B cell (primary cell): ENCODE data around the gene GPD1.

ENCODE experiments used
- EZH2 ChIP-seq: IDR thresholded peaks from 2 replicates; pipeline ENCODE4 v1.6.1; 2012; ENCODE audit warnings: borderline replicate concordance, low read depth, mild to moderate bottlenecking, moderate library complexity, low read length; ENCODE audit not compliant: insufficient read depth, poor library complexity, severe bottlenecking
- TF ChIP-seq, protein P1 (sequence below): fragments of 200-600 bp; IDR thresholded peaks from one replicate; pipeline ENCODE4 v1.8.0; 2022; ENCODE audit warnings: antibody characterized with exemption, mild to moderate bottlenecking

DNA sequence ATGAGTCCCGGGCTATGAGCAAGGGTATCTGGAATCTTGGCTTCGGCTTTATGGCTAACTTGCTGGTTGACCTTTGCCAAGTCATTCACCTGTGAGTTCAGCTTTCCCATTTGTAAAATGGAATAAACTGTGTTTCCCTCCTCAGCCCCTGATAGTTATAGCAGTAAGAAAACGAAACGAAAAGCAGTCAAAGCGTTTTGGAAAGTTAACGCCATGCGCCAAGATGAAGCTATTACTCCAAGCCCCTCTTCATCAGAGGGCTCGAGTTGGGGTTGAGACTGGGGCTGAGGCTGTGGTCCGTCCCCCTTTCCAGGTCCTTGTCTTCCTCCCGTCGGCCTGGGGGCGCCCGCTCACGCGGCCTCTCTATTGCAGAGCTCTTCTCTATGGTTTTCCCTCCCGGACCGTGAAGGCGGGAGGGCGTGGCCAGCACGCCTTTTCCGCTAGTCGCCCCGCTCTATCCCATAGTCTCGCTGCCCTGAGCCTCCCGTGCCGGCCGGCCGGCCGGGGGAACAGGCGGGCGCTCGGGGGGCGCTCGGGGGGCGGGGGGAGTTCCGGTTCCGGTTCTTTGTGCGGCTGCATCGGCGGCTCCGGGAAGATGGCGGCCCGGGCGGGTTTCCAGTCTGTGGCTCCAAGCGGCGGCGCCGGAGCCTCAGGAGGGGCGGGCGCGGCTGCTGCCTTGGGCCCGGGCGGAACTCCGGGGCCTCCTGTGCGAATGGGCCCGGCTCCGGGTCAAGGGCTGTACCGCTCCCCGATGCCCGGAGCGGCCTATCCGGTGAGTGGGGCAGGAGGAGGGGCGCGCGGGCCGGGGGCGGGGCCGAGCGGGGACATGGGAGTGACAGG lies 18.8 kb upstream of the GPD1 start, which contains the start of gene SMARCD1:
- TF ChIP-seq, protein P1, sequence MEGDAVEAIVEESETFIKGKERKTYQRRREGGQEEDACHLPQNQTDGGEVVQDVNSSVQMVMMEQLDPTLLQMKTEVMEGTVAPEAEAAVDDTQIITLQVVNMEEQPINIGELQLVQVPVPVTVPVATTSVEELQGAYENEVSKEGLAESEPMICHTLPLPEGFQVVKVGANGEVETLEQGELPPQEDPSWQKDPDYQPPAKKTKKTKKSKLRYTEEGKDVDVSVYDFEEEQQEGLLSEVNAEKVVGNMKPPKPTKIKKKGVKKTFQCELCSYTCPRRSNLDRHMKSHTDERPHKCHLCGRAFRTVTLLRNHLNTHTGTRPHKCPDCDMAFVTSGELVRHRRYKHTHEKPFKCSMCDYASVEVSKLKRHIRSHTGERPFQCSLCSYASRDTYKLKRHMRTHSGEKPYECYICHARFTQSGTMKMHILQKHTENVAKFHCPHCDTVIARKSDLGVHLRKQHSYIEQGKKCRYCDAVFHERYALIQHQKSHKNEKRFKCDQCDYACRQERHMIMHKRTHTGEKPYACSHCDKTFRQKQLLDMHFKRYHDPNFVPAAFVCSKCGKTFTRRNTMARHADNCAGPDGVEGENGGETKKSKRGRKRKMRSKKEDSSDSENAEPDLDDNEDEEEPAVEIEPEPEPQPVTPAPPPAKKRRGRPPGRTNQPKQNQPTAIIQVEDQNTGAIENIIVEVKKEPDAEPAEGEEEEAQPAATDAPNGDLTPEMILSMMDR = no peak
- TF ChIP-seq EZH2 = no peak
